ENCODE data around the gene KCNH1. TPM values are rescaled to one million over a fixed set of nuclear protein-coding genes. Genes with fewer than 3 reads are reported as not detected.

The KCNH1 gene
- total RNA-seq, 1 donor from 2014 or later, result not detected

DNA sequence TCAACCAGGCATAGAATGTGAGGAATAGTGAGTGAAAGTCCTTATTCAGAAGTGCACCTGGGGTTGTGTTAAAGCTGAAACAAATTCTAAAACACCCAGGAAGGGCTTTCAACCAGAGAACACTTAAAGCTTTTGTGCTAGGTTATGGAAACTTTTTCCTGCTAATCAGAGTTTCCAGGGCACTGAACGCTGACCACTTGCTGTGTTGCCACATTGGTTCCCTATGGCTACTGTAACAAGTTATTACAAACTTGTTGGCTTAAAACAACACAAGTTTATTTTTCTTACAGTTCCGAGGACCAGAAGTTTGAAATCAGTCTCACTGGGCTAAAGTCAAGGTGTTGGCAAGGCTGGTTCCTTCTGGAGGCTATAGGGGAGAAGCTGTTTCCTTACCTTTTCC is 504.7 kb downstream of the KCNH1 start:
- no peak overlapping the region for H3K4me3 ChIP-seq
- intact Hi-C loops (cut with DNase I), result no loop called here
- DNase-seq, result no peak
- ATAC-seq, result no peak
- no peaks in the 10 kb centered on the region for H3K27me3 ChIP-seq
- no peak overlapping the region for H3K27ac ChIP-seq
- no peaks in the 10 kb centered on the region for H3K9me3 ChIP-seq
- no peaks in the 10 kb centered on the region for H3K36me3 ChIP-seq
- TF ChIP-seq, protein P1, sequence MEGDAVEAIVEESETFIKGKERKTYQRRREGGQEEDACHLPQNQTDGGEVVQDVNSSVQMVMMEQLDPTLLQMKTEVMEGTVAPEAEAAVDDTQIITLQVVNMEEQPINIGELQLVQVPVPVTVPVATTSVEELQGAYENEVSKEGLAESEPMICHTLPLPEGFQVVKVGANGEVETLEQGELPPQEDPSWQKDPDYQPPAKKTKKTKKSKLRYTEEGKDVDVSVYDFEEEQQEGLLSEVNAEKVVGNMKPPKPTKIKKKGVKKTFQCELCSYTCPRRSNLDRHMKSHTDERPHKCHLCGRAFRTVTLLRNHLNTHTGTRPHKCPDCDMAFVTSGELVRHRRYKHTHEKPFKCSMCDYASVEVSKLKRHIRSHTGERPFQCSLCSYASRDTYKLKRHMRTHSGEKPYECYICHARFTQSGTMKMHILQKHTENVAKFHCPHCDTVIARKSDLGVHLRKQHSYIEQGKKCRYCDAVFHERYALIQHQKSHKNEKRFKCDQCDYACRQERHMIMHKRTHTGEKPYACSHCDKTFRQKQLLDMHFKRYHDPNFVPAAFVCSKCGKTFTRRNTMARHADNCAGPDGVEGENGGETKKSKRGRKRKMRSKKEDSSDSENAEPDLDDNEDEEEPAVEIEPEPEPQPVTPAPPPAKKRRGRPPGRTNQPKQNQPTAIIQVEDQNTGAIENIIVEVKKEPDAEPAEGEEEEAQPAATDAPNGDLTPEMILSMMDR (IDR thresholded peaks at IDR 0.05), result no peak
- no peaks in the 10 kb centered on the region for H3K4me1 ChIP-seq

DNA sequence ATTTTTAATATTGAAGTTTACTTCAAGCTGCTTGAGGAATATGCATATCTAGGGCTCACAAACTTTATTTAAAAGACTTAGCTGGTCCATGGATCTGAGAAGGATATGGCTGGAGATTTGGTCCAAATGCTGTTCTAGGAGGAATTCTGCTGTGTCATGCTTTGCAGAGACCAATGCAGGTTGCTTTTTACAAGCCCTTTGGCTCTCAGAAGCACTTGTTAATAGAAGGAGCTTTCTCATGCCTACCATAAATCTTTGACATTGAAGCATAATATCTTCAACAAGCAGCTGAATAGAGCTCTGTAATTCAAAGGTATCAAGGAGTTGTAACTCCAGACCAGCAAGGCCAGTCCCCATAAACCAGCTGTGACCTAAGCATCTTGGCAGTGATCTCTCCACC is 506.2 kb downstream of the KCNH1 start:
- intact Hi-C loops (cut with DNase I), result no loop called here

More for the DNA sequence above, 506.2 kb downstream of the KCNH1 start:
- no peak for DNase-seq
- TF ChIP-seq, protein P1 (IDR thresholded peaks at IDR 0.05), result no peak
- ATAC-seq, result no peak
- H3K36me3 ChIP-seq, result no peaks in the 10 kb centered on the region
- H3K4me3 ChIP-seq, result no peak overlapping the region
- no peaks in the 10 kb centered on the region for H3K9me3 ChIP-seq
- H3K27me3 ChIP-seq, result no peaks in the 10 kb centered on the region
- H3K27ac ChIP-seq, result no peak overlapping the region
- no peaks in the 10 kb centered on the region for H3K4me1 ChIP-seq

Other genes with a start within 250 kb of the KCNH1 start
- 46.7 TPM for gene RCOR3, start 125.2 kb upstream of the KCNH1 start, total RNA-seq
- gene TRAF5, start 192.7 kb upstream of the KCNH1 start, total RNA-seq, result 9.8 TPM